HG03135 (cell line): ENCODE results near the gene MMGT1.
"Not testable (repeated sequence)": the region's sequence is repeated elsewhere in the genome, so short reads cannot be mapped to it uniquely, and the experiment has no call there.

Source experiments
- ATAC-seq: cut with Tn5 transposase; IDR thresholded peaks from one replicate; pipeline ENCODE4 v1.9.1; 2021; ENCODE audit warnings: mild to moderate bottlenecking, moderate library complexity; ENCODE audit not compliant: unreplicated experiment

Gene MMGT1

GRCh38 chrX:135927897-135928296 is 45.9 kb downstream of the MMGT1 start:
- ATAC-seq: no peak

GRCh38 chrX:135923353-135923752 is 50.4 kb downstream of the MMGT1 start:
- no peak for ATAC-seq

GRCh38 chrX:135920516-135920915 is 53.3 kb downstream of the MMGT1 start:
- not testable (repeated sequence) for ATAC-seq

- no peak for ATAC-seq
These were observed 59.4 kb downstream of the MMGT1 start for GRCh38 chrX:135914404-135914803.
